Hepatocyte (in vitro differentiated cells): ENCODE results near the gene PRSS33.

Experiments
- EZH2phosphoT487 ChIP-seq: fragments of 200-600 bp; sonication (generic); IDR thresholded peaks from one replicate; pipeline ENCODE4 v1.6.1; 2018; ENCODE audit warnings: antibody characterized with exemption, mild to moderate bottlenecking, low read depth, moderate library complexity; ENCODE audit not compliant: unreplicated experiment, severe bottlenecking
- TF ChIP-seq, protein P1 (sequence below): fragments of 200-600 bp; sonication (generic); IDR thresholded peaks from 2 replicates; pipeline ENCODE4 v1.5.1; 2016; ENCODE audit warnings: antibody characterized with exemption, mild to moderate bottlenecking; ENCODE audit not compliant: poor library complexity

DNA sequence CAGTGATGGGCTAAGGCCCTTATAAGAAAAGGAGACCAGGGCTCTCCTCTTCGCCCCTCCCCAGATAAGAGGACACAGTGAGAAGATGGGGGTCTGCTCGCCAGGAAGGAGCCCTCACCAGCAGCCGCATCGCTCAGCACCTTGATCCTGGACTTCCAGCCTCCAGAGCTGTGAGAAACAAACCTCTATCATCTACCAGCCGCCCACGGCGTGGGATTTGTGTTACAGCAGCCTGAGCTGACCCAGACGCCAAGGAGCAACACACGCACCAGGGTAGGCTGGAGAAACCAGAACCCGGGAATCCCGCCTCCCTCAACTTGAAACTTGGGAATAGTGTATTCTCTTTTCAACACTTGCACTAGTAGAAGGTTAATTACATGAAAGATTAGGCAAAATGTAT is 38.5 kb upstream of the PRSS33 start:
- TF ChIP-seq, protein P1, sequence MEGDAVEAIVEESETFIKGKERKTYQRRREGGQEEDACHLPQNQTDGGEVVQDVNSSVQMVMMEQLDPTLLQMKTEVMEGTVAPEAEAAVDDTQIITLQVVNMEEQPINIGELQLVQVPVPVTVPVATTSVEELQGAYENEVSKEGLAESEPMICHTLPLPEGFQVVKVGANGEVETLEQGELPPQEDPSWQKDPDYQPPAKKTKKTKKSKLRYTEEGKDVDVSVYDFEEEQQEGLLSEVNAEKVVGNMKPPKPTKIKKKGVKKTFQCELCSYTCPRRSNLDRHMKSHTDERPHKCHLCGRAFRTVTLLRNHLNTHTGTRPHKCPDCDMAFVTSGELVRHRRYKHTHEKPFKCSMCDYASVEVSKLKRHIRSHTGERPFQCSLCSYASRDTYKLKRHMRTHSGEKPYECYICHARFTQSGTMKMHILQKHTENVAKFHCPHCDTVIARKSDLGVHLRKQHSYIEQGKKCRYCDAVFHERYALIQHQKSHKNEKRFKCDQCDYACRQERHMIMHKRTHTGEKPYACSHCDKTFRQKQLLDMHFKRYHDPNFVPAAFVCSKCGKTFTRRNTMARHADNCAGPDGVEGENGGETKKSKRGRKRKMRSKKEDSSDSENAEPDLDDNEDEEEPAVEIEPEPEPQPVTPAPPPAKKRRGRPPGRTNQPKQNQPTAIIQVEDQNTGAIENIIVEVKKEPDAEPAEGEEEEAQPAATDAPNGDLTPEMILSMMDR, result no peak
- no peak for TF ChIP-seq EZH2phosphoT487
